HG03565 (cell line): ENCODE results near the gene SNX20.

ENCODE experiments used
- ATAC-seq: cut with Tn5 transposase; IDR thresholded peaks from one replicate; pipeline ENCODE4 v1.9.1; 2021; ENCODE audit warnings: mild to moderate bottlenecking, moderate library complexity; ENCODE audit not compliant: unreplicated experiment

Gene SNX20

DNA sequence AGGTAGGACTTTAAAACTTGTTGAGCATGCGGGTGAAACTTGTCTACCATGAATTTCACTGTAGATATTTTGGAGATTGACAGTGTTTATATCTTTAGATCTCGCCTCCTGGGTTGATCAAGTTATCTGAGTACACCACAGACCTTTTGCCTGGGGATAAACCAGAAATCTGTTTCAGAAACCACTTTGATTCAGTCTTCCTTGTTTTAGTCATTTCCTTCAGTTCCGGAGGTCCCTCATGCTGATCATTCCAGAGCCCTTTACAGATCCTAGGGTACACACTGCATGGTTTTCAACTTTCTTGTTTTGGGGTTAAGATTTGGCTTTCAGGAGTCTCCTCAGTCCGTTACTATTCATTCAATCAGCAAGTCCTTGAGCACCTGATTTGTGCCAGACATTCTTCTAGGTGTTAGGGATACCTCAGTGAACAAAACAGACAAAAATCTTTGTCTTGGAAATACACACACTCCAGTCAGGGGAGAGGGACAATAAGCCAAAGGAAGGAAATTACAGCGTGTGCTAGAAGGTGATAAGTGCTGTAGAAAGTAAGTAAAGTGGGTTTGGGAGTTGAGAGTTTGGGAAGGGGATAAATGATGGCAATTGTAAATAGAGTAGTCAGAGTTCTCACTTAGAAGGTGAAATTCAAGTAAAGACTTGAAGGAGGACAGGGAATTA is 24.5 kb upstream of the SNX20 start:
- ATAC-seq: no peak

DNA sequence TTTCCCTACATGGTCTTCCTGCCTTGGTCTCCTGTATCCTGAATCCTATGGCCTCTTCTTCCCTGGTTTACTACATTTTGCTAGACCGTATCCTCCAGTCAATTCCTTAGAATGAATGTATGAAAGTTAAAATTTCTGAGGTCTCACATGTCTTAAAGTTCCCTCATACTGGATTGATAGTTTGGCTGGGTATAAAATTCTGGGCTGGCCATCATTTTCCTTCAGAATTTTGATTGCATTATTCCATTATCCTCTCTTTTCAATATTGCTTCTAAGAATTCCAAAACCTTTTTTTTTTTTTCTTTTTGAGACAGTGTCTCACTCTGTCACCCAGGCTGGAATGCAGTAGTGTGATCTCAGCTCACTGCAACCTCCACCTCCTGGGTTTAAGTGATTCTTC is 23.1 kb upstream of the SNX20 start:
- ATAC-seq: no peak

DNA sequence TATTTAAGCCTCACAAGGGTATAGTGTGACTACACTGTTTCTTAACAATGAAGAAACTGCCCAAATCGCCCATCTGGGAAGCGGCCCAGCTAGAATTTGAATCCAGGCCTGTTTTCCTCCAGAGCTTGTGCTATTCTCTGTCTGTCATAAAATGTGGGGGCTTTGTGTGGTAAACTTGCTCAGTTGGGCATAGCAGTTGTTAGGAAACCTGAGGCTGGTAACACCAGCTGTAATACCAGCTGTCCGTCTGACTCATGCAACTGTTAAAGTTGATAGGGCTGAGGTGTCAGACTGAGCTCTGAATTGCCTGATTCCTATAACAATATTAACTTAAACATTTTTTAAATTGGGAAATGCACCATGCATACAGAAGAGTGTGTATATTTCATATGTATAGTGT is 21.6 kb upstream of the SNX20 start:
- ATAC-seq: no peak

DNA sequence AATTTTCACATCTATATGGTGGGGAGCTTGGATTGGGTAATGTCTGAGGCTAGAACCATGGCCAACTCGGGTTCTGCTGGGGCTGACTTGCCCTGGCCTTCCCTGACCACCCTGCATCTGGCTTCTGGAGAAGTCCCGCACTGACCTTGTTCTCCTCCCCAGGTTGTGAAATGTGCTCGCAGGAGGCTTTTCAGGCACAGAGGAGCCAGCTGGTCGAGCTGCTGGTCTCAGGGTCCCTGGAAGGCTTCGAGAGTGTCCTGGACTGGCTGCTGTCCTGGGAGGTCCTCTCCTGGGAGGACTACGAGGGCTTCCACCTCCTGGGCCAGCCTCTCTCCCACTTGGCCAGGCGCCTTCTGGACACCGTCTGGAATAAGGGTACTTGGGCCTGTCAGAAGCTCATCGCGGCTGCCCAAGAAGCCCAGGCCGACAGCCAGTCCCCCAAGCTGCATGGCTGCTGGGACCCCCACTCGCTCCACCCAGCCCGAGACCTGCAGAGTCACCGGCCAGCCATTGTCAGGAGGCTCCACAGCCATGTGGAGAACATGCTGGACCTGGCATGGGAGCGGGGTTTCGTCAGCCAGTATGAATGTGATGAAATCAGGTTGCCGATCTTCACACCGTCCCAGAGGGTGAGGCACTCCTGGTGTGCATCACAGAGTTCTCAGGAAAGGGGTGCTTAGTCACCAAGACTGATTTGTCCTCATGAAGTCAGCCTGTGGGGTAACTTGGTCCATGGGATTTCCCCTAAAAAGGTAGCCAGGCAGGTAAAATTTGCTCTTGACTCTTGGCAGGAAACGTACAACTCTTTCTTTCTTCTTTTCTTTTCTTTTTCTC is 18.4 kb upstream of the SNX20 start:
- no peak for ATAC-seq

DNA sequence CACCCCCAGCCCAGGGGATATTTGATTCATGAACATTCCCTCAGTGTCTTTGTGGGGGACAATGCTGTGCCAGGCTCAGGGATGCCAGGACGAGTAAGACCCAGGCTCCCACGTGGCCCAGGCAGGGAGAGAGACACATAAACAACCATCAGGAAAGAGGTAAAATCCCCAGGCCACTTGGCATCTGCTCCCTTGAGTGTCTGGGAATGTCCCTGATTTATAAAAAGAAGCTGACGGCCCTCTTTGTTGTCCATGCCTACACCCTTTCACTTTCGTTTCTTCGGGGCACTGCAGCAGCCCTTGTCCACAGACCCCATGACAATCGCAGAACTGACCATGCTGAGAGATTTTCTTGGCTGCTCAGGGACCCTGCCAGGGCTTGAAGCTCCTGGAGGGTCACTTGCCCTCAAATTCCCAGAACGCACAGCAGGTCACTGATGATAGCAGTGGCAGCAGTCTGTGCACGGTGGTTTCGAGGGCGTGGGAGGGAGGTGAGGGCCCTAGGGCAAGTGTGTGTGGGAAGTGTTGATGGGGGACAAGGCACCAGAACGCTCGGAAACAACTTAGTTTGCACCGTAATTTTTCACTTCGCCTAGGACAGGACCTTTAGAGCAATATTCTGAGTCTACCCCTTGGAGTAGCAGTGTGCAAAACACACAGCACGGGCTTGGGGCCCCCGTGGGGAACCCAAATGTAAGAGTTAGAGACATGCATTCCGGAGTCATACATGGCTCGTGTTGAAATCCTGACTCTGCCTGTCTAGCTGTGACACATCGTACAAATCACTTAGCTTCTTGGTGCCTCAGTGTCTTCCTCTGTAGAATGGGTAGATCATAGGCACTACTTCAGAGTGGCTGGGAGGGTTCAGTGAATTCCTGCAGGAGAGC is 17.0 kb upstream of the SNX20 start:
- ATAC-seq: peak; percentile 32

DNA sequence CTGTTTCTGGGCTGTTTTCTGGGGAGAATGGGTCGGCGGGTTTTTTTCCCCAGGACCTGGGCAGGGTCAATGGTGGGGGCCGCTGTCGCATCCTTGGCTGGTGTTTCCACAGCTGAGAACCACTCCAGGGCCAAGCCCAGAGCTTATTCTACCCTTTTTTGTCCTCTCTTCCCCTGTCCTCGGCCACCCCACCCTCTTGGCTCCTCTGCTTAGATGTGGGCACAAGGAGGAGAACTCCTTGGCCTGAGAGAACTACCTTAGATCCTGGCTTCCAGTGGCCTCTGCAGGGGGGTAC is 16.3 kb upstream of the SNX20 start:
- no peak for ATAC-seq

DNA sequence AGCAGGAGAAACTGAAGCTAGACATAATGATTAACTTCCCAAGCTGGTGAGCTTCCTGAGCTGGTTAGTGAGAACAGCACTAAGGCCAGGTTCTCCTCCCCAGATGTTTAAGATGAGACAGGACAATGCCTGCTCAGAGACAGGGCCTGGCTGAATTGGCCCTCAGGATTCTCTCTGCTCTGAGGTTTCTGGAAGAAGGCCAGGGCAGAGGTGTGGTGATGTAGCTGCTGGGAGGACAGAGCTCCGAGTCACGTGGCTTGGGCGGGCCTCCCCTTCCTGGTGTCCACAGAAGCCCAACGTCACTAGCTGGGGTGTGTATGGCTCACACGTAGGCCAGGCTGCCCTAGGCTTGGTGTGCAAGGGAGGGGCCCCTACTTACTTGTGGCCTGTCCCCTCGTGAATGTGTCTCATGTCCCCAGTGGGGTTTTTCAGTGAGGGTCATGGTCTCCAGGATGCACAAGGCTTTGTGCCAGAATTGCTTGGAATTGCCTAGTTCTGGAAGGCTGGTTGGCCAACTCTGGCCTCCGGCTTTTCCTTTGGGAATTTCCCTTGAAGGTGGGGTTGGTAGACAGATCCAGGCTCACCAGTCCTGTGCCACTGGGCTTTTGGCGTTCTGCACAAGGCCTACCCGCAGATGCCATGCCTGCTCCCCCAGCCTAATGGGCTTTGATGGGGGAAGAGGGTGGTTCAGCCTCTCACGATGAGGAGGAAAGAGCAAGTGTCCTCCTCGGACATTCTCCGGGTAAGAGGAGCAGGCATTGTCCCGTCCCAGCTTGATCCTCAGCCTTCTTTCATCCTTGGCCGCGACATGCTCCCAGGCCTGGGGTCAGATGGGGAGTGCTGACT is 15.7 kb upstream of the SNX20 start:
- peak; percentile 56 for ATAC-seq

DNA sequence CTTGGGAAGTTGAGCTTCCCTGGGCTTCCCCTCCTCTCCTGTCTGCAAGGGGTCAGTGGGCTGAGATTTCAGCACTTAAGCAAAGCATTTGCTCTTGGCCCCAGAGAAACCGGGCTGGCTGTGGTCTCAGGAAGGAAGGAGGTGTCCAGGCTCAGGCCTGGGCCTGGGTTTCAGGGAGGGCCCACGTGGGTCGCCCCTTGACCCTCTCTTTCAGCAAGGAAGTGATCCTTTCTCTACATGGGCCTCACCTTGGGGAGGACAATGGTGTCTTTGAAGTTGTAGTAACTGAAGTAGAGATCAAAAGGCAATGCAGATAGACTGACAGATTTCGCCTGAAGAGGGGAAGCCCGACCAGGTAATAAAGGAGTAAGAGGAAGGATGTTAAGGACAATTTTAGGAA is 15.0 kb upstream of the SNX20 start:
- no peak for ATAC-seq

DNA sequence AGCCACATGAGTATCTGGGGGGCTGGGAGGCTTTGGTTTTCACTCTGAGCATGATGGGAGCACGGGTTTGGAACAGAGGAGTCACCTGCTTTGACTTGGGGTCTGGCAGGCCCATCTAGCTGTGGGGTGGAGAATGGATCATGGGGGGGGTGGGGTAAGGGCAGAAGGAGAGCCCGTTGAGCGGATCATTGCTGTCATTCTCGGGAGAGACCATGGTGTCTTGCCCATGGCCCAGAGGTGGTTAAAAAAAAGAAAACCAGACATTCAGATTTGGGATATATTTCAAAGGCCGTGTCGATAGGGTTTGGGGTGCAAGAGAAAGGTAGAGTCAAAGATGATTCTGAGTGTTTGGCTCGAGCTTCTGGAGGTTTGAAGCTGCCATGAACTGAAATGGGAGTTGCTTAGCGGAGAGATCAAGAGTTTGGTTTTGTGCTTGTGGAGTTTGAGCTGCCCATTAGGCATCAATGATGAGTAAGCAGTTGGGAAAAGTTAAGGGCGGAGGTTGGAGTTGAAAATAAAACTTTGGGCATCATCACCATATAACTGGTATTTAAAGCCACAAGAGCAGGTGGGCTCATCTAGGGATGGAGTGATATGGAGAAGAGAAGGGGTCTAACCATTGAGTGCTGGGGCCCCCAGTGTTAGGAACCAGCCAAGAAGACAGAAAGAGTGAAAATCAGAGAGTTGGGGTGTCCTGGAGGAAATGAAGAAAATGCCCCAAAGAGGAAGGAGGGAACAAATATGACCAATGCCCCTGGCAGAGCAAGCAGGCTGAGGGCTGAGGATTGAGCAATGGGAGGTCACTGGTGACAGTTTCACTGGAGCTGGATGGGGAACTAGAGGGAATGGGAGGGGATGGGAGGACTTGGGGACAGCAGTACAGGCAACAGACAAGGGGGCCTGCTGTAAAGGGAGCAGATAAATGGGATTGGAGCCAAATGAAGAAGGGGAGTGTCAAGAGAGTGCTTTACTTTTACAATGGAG is 14.2 kb upstream of the SNX20 start:
- ATAC-seq: no peak

DNA sequence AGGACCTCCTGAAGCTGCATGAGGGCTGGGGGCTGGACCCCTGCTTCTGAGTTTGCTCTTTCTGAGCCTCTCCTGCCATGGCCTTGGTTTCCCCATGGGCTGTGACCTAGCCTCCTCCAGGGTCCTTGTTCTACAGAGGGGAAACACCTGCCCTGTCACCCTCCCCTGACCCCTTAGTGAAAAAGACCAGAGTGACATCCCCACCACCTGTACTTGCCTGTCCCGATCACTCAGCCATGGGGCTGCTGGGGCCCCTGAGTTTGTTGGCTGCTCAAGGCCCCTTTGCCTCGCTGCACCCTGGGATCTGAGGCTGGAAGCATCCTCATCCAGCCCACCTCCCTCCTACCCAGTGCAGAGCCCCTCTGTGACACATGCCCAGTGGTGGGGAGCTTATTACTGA is 13.1 kb upstream of the SNX20 start:
- no peak for ATAC-seq

DNA sequence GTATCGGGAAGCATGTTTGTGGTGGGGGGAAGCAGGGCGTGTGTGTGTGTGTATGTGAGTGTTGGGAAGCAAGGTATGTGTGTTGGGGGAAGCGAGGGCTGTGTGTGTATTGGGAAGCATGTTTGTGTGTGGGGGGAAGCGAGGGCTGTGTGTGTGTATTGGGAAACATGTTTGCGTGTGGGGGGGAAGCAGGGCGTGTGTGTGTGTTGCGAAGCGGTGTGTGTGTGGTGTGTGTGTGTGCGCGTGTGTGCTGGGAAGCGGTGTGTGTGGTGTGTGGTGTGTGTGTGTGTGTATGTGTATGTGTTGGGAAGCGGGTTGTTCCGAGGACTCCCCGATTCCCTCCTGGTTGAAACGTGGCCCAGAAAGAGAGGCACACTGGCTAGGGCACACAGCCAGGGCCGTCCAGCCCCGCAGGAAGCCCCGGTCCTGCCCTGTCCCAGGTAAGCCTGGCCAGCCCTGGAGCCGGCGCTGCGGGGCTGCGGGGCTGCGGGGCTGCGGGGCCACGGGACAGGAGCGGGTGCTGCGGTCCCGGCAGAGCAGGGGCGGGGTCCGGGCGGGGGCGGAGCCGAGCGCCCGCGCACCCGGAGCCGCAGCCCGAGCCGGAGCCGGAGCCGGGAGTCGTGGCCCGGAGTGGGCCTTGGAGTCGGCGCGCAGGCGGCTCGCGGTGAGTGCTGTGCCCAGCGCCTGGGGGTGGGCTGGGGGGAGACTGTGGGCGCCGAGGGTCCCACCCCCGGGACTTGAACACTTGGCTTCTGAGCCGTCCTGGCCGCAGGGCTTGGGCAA is 12.1 kb upstream of the SNX20 start, which contains the start of gene NOD2:
TSS of gene NOD2 (plus strand) at position 608 of the 783 bp plus-strand sequence. CDS start 5,890 bp downstream, outside the sequence.
- ATAC-seq: no peak

DNA sequence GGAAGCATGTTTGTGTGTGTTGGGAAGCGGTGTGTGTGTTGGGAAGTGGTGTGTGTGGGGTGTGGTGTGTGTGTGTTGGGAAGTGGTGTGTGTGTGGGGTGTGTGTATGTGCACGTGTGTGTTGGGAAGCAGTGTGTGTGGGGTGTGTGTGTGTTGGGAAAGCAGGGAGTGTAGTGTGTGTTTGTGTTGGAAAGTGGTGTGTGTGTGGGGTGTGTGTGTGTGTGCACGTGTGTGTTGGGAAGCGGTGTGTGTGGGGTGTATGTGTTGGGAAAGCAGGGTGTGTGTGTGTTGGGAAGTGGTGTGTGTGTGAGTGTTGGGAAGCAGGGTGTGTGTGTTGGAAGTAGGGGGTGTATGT is 11.5 kb upstream of the SNX20 start:
- ATAC-seq: no peak

DNA sequence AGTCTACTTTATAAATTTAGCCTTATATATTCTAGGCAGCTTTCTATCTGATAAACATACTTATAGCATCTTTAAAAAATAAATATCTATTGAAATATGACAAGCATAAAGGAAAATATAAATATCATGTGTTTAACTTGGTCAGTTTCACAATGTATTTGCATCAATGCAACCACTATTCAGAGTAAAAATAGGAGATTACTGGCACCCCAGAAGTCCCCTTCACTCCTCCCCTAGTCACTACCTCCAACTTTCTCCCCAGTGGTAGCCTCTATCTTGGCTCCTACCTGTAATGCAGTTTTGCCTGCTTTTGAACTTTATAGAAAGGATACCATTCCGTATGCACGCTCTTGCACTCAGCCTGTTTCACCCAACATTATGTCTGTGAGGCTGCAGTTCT is 9.1 kb upstream of the SNX20 start:
- ATAC-seq: peak; percentile 41

DNA sequence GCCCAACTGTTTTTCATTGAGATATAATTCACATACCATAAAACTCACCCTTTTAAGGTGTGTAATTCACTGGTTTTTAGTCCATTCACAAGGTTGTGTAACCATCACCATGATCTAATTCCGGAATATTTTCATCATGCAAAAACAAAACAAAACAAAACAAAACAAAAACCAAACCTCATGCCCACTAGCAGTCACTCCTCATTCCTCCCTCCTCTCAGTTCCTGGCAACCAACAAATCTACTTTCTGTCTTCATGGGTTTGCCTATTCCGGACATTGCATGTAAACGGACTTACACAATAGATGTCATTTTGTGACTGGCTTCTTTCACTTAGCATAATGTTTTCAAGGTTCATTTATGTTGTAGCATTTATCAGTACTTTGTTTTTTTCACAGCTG is 7.8 kb upstream of the SNX20 start:
- no peak for ATAC-seq

DNA sequence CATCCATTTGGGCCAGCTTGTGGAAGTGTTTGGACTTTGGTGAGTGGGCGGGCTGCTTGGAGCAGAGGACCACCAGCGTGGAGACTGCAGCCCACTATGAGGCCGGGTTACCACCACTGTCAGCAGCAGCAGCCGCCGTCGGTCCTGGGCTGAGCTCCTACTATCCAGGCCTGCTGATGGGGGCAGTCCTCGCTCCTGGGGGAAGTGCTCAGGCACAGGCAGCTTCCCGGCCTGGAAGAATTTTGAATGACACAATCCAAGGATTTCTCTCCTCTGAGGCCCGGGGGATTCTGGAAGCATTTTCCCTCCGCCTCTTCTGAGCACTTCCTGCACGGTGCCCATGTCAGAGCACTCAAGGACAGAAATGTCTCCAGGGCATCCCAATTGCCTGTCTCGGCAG is 7.0 kb upstream of the SNX20 start:
- ATAC-seq: no peak

DNA sequence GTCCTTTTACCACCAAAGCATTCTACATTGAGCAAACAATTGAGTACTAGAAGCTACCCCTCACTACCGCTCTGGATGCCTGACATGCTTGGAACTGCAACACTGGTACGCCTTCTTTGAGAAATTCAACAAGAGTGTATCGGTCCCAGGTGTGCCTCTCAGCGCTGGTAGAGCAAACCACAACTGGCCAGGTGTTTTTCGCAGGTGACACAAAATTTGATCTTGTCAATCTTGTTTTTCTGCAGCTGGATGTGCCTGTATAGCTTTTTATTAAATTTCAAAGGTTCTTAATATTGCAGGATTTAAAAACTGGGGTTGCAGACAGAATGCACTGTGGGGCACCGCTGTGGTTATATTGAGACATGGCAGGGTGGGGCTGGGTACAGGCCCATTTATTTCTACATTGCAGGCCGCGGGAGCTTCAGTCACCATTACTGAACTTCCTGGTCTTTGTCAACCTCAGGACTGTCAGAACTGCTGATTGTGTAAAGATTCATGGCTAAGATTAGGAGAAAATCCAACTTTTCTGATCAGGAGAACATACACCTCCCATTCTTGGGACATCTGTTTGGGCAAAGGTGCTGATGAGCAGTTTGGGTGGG is 4.5 kb upstream of the SNX20 start:
- ATAC-seq: no peak

DNA sequence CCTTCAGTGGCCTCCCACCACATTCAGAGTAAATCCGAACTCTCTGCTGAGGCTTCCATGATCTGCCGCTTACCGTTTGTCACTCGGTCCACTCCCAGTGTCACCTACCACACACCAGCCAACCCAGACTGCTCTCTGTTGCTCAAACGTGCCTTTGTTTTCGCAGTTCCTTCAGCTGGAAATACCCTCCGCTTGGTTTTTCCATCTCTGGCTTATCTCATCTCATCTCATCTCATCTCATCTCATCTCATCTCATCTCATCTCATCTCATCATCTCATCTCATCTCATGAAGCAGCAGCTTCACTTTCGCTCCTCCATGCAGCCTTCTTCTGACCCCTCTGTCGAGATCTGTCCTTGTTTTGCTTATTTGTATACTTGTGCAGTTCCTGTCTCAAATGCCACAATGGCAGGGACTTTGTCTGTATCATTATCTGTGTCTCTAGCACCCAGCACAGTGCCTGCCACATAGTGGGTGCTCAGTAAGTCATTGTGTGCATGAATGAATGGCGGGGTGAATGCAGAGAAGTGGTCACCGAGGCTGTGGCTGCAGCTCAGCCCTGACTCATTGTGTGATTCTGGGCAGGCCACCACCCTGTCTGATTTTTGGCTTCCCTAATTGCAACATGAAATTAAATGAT is 3.8 kb upstream of the SNX20 start:
- no peak for ATAC-seq
